K562 treated with DMSO at 1 percent for 48 hours (cell line): ENCODE results near the gene WIPI1. TPM values are rescaled to one million over a fixed set of nuclear protein-coding genes. Genes with fewer than 3 reads are reported as not detected.

Experiments
- total RNA-seq: library from RNA; unstranded; fragments of 300-600 nt; gene quantifications from 2 replicates; pipeline ENCODE4 v1.2.3, GENCODE V29; 2022; ENCODE audit warnings: low replicate concordance; ENCODE audit errors: extremely low read depth

The WIPI1 gene
- total RNA-seq: not detected in 2 replicates

DNA sequence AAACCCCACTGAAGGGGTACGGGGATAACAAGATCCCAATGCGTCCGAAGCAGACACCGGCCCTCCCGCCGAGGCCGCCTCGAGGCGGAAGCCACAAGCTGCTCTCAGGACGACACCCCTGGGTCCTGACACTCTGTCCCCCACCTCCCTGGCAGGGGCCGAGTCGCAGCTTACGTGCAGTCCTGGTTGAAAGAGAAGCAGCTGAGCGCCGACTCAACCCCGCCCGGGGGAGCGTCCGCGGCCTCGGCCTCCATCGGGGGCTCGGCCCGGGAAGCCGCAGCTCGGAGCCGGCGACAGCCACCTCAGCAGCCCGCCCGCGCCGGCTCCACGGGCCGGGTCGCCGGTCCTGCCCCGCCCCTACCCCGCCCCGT, at the start of gene WIPI1:
Gene WIPI1, minus strand, starts transcription at position 329 of the 371 bp plus-strand sequence. Its CDS starts 75 bp downstream, at position 254.

Other genes with a start within 250 kb of the WIPI1 start
- not detected in 2 replicates for gene AMZ2, start 209.5 kb downstream of the WIPI1 start, total RNA-seq
- not detected in 2 replicates for gene SLC16A6, start 166.4 kb downstream of the WIPI1 start, total RNA-seq
- gene ARSG, start 166.0 kb downstream of the WIPI1 start, total RNA-seq: not detected in 2 replicates
- not detected in 2 replicates for gene PRKAR1A, start 54.9 kb upstream of the WIPI1 start, total RNA-seq
- gene FAM20A, start 143.9 kb upstream of the WIPI1 start, total RNA-seq: not detected in 2 replicates